DND-41 (cell line): Measurements from ENCODE around the gene MPST.

ENCODE experiments used
- CTCF ChIP-seq: IDR thresholded peaks from 2 replicates; pipeline ENCODE4 v1.5.1; 2012; ENCODE audit warnings: borderline replicate concordance, low read length, moderate library complexity, mild to moderate bottlenecking; ENCODE audit not compliant: poor library complexity, severe bottlenecking; ENCODE audit errors: extremely low read depth
- EZH2 ChIP-seq: IDR thresholded peaks from 3 replicates; pipeline ENCODE4 v1.6.1; 2012; ENCODE audit warnings: borderline replicate concordance, low read depth, mild to moderate bottlenecking, moderate library complexity, low read length, inconsistent platforms; ENCODE audit not compliant: severe bottlenecking

GRCh38 chr22:37047006-37047405 is 27.5 kb downstream of the MPST start:
- TF ChIP-seq CTCF, result no peak
- TF ChIP-seq EZH2, result no peak
